HEK293T (cell line): ENCODE data around the gene RHOU.

ENCODE experiments used
- CTCF ChIA-PET: fragments of 350-600 bp; formaldehyde crosslinking; extraction: SDS; loops from one replicate; lab custom pipeline; 2021; ENCODE audit warnings: antibody characterized with exemption, inconsistent platforms; lab: Yijun Ruan, JAX
- POLR2A ChIA-PET: fragments of 350-600 bp; formaldehyde crosslinking; extraction: SDS; loops from one replicate; lab custom pipeline; 2020; ENCODE audit warnings: antibody characterized with exemption, inconsistent platforms; lab: Yijun Ruan, JAX
- DNase-seq: peaks from one replicate; pipeline ENCODE4 v3.0.0; 2012; ENCODE audit warnings: mixed read lengths; ENCODE audit errors: extremely low spot score
- ARNT ChIP-seq: fragments of 450-650 bp; IDR thresholded peaks from 2 replicates; pipeline ENCODE4 v1.6.1; 2017; ENCODE audit warnings: mild to moderate bottlenecking
- BHLHE40 ChIP-seq: fragments of 450-650 bp; IDR thresholded peaks from 2 replicates; pipeline ENCODE4 v1.6.1; 2016; ENCODE audit warnings: mild to moderate bottlenecking, moderate library complexity, borderline replicate concordance
- CTBP1 ChIP-seq: fragments of 450-650 bp; IDR thresholded peaks from 2 replicates; pipeline ENCODE4 v1.6.1; 2016; ENCODE audit warnings: borderline replicate concordance
- ELF4 ChIP-seq: fragments of 450-650 bp; IDR thresholded peaks from 2 replicates; pipeline ENCODE4 v1.6.1; 2017; ENCODE audit warnings: antibody characterized with exemption
- FOXA1 ChIP-seq: fragments of 450-650 bp; IDR thresholded peaks from 2 replicates; pipeline ENCODE4 v1.6.1; 2016; ENCODE audit warnings: mild to moderate bottlenecking
- FOXK2 ChIP-seq: fragments of 450-650 bp; IDR thresholded peaks from 2 replicates; pipeline ENCODE4 v1.6.1; 2016; ENCODE audit warnings: mild to moderate bottlenecking
- FOXM1 ChIP-seq: fragments of 450-650 bp; IDR thresholded peaks from 2 replicates; pipeline ENCODE4 v1.6.1; 2017; ENCODE audit warnings: mild to moderate bottlenecking, borderline replicate concordance
- HDGF ChIP-seq: fragments of 450-650 bp; IDR thresholded peaks from 2 replicates; pipeline ENCODE4 v1.6.1; 2017; ENCODE audit warnings: antibody characterized with exemption, borderline replicate concordance
- L3MBTL2 ChIP-seq: fragments of 450-650 bp; conservative IDR thresholded peaks from 2 replicates; pipeline ENCODE4 v1.6.1; 2016; ENCODE audit warnings: mild to moderate bottlenecking
- LEF1 ChIP-seq: fragments of 450-650 bp; IDR thresholded peaks from 2 replicates; pipeline ENCODE4 v1.6.1; 2017; ENCODE audit warnings: mild to moderate bottlenecking, borderline replicate concordance
- NFRKB ChIP-seq: fragments of 450-650 bp; IDR thresholded peaks from 2 replicates; pipeline ENCODE4 v1.6.1; 2016; ENCODE audit warnings: mild to moderate bottlenecking, moderate library complexity
- SP1 ChIP-seq: fragments of 450-650 bp; IDR thresholded peaks from 2 replicates; pipeline ENCODE4 v1.6.1; 2017
- SUZ12 ChIP-seq: fragments of 450-650 bp; IDR thresholded peaks from 2 replicates; pipeline ENCODE4 v1.6.1; 2016; ENCODE audit warnings: mild to moderate bottlenecking
- TARDBP ChIP-seq: fragments of 450-650 bp; IDR thresholded peaks from 2 replicates; pipeline ENCODE4 v1.6.1; 2016
- ZNF384 ChIP-seq: fragments of 450-650 bp; IDR thresholded peaks from 2 replicates; pipeline ENCODE4 v1.6.1; 2016
- TF ChIP-seq, protein P1 (sequence below): fragments of 450-650 bp; IDR thresholded peaks from 2 replicates; pipeline ENCODE4 v1.6.1; 2016

Gene RHOU

DNA sequence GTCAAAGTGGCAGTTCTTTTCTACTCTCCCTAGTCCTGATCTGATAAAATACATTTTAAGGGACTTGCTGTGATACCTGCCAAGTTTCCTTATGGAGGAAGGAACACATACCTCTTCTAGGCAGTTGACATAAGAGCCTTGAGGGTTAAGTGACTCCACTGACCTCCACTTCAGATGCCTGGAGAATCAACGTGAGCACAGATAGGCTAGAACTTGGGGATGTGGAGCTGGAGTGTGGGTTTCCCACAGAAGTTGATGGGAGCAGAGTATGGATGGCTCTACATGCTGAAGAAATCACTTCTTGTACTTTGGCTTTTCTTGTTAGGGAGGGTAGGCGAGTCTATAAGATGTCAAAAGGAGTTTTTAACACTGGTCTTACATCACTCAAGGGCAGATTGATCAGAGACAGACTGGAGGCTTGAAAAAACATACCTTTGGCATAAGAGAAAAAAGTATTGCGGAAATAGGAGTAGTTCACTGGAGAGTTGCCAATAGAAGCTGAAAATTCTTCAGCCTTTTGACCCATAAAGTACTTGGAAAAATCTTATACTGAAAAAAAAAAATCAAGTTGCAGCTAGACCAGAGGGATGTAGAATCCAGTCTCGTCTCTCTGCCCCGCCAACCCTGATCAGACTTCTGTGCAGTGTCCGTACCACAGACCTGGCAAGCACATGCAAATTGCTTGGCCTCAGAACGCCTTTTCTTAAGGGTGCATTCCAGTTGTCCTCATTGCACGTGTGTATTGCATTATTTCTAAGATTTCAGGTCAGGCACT lies 5.5 kb downstream of the RHOU start:
- ChIA-PET CTCF (interaction anchor here (1.0 kb wide), 1 partner anchor 486 kb away, joined by 4 read pairs; no protein-coding TSS in a partner anchor), POLR2A (no interaction called here)
- DNase-seq: no peak
- no peak for TF ChIP-seq FOXA1
- TF ChIP-seq ZNF384: no peak
- TF ChIP-seq SUZ12: no peak

DNA sequence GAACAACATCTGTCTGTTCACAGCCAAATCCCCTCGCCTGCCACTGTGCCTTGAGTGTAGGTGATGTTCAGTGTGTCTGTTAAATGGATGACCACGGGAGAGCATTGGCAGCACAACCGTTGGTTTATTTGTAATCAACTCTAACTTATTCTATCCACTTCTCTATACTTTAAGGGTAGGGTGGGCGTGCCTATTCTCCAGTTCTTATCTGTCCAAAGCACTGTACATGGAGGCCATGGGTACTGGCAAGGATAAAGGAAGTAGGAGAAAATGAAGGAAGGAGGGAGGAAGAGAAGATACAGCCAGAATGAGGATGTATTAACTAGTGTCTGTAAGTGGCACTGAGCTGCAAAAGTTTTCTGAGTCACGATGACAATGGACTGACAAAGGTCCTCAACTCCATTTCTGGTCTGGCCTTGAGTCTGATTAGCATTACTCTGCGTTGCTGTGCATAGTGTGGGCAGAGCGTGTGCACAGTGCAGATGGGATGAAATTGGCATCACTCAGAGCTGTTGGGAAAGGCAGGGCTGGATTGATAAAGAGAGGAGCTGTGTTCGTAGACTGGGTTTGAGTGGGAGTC lies 7.1 kb downstream of the RHOU start:
- ChIA-PET POLR2A (interaction anchor here (1.5 kb wide), 1 partner anchor 11 kb away, joined by 3 read pairs; no protein-coding TSS in a partner anchor), CTCF (interaction anchor here (0.7 kb wide), 1 partner anchor 739 kb away, joined by 3 read pairs; no protein-coding TSS in a partner anchor)
- DNase-seq: no peak
- no peak for TF ChIP-seq LEF1
- no peak for TF ChIP-seq L3MBTL2
- TF ChIP-seq HDGF: no peak
- TF ChIP-seq FOXK2: no peak
- TF ChIP-seq CTBP1: no peak
- TF ChIP-seq SP1: no peak
- TF ChIP-seq ZNF384: no peak
- TF ChIP-seq TARDBP: no peak
- no peak for TF ChIP-seq SUZ12
- TF ChIP-seq NFRKB: no peak

DNA sequence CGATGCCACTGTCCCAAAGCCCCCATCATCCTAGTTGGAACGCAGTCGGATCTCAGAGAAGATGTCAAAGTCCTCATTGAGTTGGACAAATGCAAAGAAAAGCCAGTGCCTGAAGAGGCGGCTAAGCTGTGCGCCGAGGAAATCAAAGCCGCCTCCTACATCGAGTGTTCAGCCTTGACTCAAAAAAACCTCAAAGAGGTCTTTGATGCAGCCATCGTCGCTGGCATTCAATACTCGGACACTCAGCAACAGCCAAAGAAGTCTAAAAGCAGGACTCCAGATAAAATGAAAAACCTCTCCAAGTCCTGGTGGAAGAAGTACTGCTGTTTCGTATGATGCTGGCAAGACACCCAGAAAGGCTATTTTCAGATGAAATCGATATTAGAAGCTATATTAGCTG lies 8.1 kb downstream of the RHOU start:
- DNase-seq: no peak
- TF ChIP-seq HDGF: no peak
- TF ChIP-seq ARNT: no peak
- TF ChIP-seq BHLHE40: no peak
- no peak for TF ChIP-seq FOXK2
- TF ChIP-seq CTBP1: no peak
- no peak for TF ChIP-seq SUZ12
- TF ChIP-seq NFRKB: no peak
- no peak for TF ChIP-seq ELF4
- TF ChIP-seq FOXM1: no peak
- no peak for TF ChIP-seq LEF1
- TF ChIP-seq FOXA1: no peak
- TF ChIP-seq ZNF384: no peak
- no peak for TF ChIP-seq SP1
- no peak for TF ChIP-seq L3MBTL2
- TF ChIP-seq, protein P1, sequence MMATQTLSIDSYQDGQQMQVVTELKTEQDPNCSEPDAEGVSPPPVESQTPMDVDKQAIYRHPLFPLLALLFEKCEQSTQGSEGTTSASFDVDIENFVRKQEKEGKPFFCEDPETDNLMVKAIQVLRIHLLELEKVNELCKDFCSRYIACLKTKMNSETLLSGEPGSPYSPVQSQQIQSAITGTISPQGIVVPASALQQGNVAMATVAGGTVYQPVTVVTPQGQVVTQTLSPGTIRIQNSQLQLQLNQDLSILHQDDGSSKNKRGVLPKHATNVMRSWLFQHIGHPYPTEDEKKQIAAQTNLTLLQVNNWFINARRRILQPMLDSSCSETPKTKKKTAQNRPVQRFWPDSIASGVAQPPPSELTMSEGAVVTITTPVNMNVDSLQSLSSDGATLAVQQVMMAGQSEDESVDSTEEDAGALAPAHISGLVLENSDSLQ: no peak
- no peak for TF ChIP-seq TARDBP
- POLR2A ChIA-PET: interaction anchor here (1.5 kb wide), 1 partner anchor 10 kb away, joined by 3 read pairs; no protein-coding TSS in a partner anchor
- CTCF ChIA-PET: no interaction called here

DNA sequence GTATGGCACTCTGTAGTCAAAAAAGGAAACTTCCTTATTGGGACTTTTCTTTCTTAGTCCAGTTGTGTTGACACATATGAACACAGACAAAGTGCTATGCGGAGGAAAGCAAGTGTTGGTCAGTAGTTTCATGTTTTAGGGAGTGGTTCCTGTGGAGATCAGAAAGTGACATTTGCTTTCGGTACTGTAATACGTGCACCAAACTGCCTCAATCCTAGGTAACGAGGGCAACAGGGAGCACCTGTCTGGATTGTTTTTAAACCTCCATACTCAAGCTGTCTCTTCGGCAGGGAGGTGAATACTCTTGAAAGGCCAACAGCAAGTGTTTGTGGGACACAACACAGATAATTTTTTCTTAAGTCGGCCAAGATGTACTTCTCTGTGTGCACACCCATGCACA lies 9.1 kb downstream of the RHOU start:
- DNase-seq: no peak
- TF ChIP-seq FOXM1 (no peak), SUZ12 (no peak), LEF1 (no peak), HDGF (no peak), ZNF384 (no peak), CTBP1 (no peak), FOXK2 (no peak), BHLHE40 (no peak), L3MBTL2 (no peak), FOXA1 (no peak), TARDBP (no peak), ELF4 (no peak), SP1 (no peak), NFRKB (no peak), ARNT (no peak)
- TF ChIP-seq, protein P1: no peak
- POLR2A ChIA-PET: no interaction called here
- CTCF ChIA-PET: interaction anchor here (0.6 kb wide), 1 partner anchor 9 kb away, joined by 5 read pairs; no protein-coding TSS in a partner anchor

DNA sequence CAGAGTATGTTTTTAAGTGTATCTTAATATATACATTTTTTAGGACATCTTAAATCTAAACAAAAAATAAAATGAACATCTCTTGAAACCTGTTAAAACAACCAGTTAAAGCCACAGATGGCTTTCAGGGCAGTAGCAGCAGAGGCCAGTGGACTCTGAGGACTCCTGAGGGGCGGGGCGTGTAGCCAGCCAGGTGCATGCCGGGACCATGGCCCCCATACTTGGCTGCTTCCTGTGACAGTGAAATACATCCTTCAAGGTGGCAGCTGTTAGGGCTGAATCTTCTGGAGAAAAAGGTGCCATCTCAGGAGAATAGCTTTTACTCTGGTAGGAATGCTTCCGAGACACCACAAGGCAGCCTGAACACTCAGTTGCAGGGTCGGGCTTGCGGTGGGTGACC lies 9.6 kb downstream of the RHOU start:
- TF ChIP-seq ARNT (no peak), TARDBP (no peak), ZNF384 (no peak)
- POLR2A ChIA-PET: no interaction called here
- CTCF ChIA-PET: interaction anchor here (0.6 kb wide), 1 partner anchor 9 kb away, joined by 5 read pairs; no protein-coding TSS in a partner anchor
- no peak for DNase-seq

DNA sequence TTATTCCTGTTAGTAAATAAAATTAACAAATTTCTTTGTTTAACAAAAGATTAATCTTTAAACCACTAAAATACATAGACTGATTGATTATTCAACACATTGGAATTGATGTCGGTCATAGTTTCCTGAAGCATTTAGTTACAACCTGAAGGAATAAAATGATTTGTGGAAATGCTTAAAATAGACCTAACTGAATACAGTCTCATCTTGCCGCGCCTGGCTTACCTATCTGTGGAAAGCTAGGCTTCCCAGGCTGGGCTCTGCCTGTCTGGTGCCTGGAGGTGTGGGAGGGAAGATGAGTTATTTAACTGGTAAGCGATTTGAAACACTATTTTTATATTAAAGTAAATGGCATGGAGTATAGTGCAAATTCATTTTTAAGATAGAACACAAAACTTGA lies 10.2 kb downstream of the RHOU start:
- no peak for DNase-seq
- no peak for TF ChIP-seq SUZ12
- no peak for TF ChIP-seq SP1
- TF ChIP-seq ELF4: no peak
- no peak for TF ChIP-seq BHLHE40
- no peak for TF ChIP-seq FOXM1
- TF ChIP-seq L3MBTL2: no peak
- no peak for TF ChIP-seq LEF1
- TF ChIP-seq FOXK2: no peak
- no peak for TF ChIP-seq NFRKB
- TF ChIP-seq, protein P1: no peak
- TF ChIP-seq HDGF: no peak
- TF ChIP-seq TARDBP: no peak
- no peak for TF ChIP-seq CTBP1
- TF ChIP-seq ARNT: no peak
- TF ChIP-seq ZNF384: no peak
- CTCF ChIA-PET: no interaction called here
- POLR2A ChIA-PET: no interaction called here
